ENCODE measurements around the gene ARHGAP28. TPM values are rescaled to one million over a fixed set of nuclear protein-coding genes. Genes with fewer than 3 reads are reported as not detected.
"Not testable (repeated sequence)": the region's sequence is repeated elsewhere in the genome, so short reads cannot be mapped to it uniquely, and the experiment has no call there.

Gene ARHGAP28
- total RNA-seq, 1 experiment from 2014 or later: 15.1 TPM

DNA sequence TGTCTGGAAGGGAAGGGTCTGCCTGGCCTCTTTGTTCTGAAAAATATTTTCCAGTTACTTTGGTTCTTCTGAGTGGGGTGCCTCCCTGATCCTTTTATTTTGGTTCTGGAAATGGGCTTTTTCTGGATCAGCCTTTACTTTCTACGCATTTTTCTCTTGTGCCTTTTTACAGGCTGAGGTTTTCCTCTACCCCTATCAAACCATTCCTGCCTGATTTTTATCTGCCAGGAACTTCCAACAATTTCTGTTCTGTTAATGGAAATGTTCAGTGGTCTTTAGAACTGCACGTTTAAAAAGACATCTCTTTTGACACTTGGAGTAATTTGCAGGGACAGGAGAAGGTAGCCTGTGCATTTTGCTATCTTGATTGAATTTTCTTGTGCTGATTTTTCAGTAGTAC, 113.8 kb downstream of the ARHGAP28 start:
- H3K9me3 ChIP-seq (replicated peaks): no peaks in the 10 kb centered on the region

DNA sequence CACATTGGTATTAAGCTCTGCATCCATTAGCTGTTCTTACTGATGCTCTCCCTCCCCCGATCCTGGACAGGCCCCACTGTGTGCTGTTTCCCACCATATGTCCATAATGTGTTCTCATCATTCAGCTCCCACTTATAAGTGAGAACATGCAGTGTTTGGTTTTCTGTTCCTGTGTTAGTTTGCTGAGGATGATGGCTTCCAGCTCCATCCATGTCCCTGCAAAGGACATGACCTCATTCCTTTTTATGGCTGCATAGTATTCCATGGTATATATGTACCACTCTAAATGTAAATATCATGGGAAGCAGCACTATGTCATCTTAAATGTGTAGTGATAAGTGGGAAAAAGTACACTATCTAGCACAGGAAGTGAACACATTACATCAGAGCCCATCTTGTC, 116.0 kb downstream of the ARHGAP28 start:
- DNase-seq; H3K9me3 ChIP-seq (replicated peaks); H3K27me3 ChIP-seq; H3K4me3 ChIP-seq; H3K27ac ChIP-seq; H3K4me1 ChIP-seq; H3K36me3 ChIP-seq: not testable (repeated sequence)

More for the DNA sequence above, 113.8 kb downstream of the ARHGAP28 start:
- no peak for DNase-seq
- no peak overlapping the region for H3K4me3 ChIP-seq
- H3K27ac ChIP-seq: no peak overlapping the region
- no peaks in the 10 kb centered on the region for H3K4me1 ChIP-seq
- H3K36me3 ChIP-seq: no peaks in the 10 kb centered on the region
- H3K27me3 ChIP-seq: no peaks in the 10 kb centered on the region

DNA sequence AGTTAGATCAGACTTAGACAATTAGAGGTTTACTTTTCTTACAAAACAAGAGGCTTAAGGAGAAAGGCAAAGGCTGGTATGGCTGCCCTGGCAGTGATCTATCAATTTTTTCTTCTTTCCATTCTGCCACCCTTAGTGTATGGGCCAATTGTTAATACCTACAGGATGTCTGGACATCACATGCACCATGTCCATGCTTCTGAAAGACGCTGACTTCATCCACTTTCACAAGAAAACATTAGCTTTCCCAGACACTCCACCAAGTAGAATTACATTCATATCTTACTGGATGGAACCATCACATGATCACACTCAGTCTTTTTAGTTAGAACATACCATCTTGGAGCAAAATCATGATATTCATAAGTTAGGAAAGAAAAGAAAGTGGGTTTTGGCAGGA, 120.9 kb downstream of the ARHGAP28 start:
- Histone ChIP-seq H3K27me3 (no peaks in the 10 kb centered on the region), H3K4me1 (no peaks in the 10 kb centered on the region), H3K27ac (no peak overlapping the region), H3K9me3 (replicated peaks) (no peaks in the 10 kb centered on the region), H3K36me3 (no peaks in the 10 kb centered on the region), H3K4me3 (no peak overlapping the region)
- no peak for DNase-seq

DNA sequence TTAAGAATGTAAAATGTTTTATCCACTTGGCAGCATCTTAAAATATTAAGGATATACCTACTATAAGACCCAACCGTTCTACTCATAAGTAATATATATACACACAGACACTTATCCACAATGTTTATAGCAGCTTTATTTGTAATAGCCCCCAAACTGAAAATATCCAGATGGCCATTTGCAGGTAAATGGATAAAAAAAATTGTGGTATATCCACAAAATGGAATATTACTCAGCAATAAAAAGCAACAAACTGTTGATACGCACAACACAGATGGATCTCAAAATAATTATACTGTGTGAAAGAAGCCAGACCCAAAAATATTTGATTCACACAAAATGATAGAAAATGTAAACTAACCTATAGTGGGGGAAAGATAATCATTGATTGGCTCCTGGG, 122.0 kb downstream of the ARHGAP28 start:
- no peak overlapping the region for H3K27ac ChIP-seq
- no peaks in the 10 kb centered on the region for H3K4me1 ChIP-seq
- no peaks in the 10 kb centered on the region for H3K9me3 ChIP-seq (replicated peaks)
- no peak overlapping the region for H3K4me3 ChIP-seq
- no peaks in the 10 kb centered on the region for H3K27me3 ChIP-seq
- no peaks in the 10 kb centered on the region for H3K36me3 ChIP-seq
- no peak for DNase-seq

DNA sequence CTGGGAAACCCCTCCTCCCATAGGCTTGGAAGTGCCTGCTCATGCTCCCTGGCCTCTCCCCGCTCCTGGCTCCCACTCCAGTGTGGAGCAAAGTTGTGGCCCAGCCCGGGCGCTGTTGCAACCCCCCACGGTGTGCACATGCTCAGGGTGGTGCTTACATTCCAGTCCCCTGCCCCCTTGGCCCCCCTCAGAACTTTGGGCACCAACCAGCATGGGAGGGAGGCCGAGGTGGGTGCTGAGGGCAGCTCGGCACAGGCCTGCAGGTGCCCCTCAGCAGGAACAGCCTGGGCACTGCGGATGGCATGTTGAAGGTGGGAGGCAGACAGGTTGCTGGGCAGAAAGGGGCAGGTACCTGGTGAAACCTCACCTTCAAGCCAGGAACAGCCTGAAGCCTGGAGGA, 125.3 kb downstream of the ARHGAP28 start:
- Histone ChIP-seq H3K9me3 (replicated peaks) (no peaks in the 10 kb centered on the region), H3K36me3 (no peaks in the 10 kb centered on the region), H3K4me1 (no peaks in the 10 kb centered on the region), H3K27me3 (no peaks in the 10 kb centered on the region), H3K4me3 (no peak overlapping the region), H3K27ac (no peak overlapping the region)
- no peak for DNase-seq

DNA sequence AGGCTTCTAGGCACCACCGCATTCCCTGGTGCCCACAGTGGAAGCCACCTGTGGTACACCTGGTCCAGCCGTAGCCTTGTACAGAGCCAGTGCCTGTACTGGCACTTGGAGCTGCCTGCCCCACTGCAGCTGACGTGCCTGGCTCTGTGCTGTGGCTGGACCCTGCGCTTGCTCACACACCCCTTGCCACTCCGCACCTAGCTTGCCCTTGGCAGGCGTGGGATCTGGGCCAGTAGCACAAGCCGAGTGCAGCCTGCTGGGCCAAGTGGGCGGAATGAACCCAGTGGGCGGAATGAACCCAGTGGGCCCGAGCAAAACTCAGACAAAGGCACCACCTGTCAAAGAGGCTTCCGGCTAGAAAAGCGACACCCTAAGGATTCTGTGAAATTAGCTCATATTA, 126.3 kb downstream of the ARHGAP28 start:
- H3K4me1 ChIP-seq: no peaks in the 10 kb centered on the region
- DNase-seq: no peak
- H3K27me3 ChIP-seq: no peaks in the 10 kb centered on the region
- no peaks in the 10 kb centered on the region for H3K36me3 ChIP-seq
- H3K9me3 ChIP-seq (replicated peaks): no peaks in the 10 kb centered on the region
- no peak overlapping the region for H3K27ac ChIP-seq
- H3K4me3 ChIP-seq: no peak overlapping the region

DNA sequence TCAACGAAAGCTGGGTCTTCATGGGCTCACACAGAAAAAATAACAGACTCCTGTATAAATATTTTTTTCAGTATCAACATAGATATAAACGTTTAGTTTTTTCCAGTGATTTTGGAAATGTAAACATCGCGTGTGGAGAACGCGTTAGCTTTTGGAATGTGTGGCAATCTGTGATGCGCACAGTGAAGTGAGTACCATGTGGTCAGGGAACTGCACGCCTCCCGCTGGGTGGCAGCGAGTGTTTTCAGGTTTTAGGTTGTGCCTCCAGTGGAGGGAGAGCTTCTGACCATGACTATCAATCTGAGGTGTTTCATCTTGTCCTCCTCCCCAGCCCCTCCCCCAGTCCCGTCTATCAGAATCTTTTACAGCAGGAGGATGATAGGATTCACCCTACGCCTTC, 127.8 kb downstream of the ARHGAP28 start:
- H3K4me1 ChIP-seq: no peaks in the 10 kb centered on the region
- H3K36me3 ChIP-seq: no peaks in the 10 kb centered on the region
- no peaks in the 10 kb centered on the region for H3K27me3 ChIP-seq
- DNase-seq: no peak
- no peak overlapping the region for H3K27ac ChIP-seq
- H3K9me3 ChIP-seq (replicated peaks): no peaks in the 10 kb centered on the region
- H3K4me3 ChIP-seq: no peak overlapping the region

DNA sequence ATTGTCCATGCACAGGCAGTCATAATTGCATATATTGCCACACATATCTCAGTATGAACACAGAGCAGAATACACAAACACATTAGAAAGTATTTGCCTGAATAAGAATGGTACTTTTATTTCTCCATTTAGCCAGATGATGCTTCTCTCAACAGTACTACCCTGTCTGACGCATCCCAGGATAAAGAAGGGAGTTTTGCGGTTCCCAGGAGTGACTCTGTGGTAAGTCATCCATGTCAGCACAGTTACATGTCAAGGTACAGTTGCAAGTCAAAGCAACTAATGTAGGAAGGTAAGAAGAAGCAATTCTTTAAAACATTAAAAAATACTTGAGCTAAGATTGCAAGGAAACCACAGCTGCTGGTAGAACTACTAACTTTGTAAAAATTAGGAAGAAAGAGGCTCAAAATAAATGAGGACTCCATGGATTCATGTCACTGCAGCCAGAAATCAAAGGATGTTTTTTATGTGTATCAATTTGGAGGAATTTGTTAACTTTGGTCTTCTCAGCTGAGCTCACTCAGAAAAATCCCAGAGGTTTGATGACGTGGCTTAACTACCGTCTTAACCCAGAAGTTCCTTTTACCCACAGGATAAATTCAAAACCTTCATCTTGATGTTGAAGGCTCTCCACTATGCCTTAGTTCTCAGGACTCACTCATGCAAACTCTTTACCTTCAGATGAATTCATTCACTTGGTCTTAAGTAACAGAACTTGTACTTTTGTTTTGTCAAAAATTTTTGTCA, 130.3 kb downstream of the ARHGAP28 start:
- no peak for DNase-seq
- Histone ChIP-seq H3K27me3 (no peaks in the 10 kb centered on the region), H3K9me3 (replicated peaks) (no peaks in the 10 kb centered on the region), H3K36me3 (no peaks in the 10 kb centered on the region), H3K27ac (no peak overlapping the region), H3K4me1 (no peaks in the 10 kb centered on the region), H3K4me3 (no peak overlapping the region)

DNA sequence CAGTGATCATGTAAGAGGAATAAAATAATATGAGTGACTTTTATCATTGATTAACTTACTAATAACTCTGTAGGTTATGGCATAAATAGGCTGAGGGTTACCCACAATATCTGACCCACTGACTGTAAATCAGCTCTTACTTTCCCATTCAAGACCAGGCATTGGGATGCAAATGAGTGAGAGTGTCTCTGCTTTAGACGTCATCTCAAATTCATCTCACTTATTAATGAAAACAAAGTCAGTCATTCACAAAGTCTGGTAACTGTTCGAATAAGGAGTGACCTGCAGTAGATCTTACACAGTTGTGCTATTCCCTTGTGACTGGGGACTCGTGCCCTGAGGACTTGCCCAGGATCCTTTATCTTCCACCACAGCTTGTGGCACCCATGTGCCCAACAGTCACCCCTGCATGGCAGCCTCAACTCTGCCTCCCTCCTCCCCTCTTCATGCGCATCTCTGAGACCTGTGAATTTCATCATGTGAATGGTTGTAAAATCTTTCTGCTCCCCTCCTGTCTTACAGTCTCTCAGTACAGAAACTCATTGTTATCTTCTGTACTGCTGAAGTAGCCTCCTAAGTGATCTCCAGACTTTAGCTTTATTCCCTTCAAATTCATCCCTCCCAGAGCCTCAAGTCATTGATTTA, 131.4 kb downstream of the ARHGAP28 start:
- Histone ChIP-seq H3K9me3 (replicated peaks) (no peaks in the 10 kb centered on the region), H3K27me3 (no peaks in the 10 kb centered on the region), H3K36me3 (no peaks in the 10 kb centered on the region), H3K4me3 (no peak overlapping the region), H3K27ac (no peak overlapping the region), H3K4me1 (no peaks in the 10 kb centered on the region)
- DNase-seq: no peak

DNA sequence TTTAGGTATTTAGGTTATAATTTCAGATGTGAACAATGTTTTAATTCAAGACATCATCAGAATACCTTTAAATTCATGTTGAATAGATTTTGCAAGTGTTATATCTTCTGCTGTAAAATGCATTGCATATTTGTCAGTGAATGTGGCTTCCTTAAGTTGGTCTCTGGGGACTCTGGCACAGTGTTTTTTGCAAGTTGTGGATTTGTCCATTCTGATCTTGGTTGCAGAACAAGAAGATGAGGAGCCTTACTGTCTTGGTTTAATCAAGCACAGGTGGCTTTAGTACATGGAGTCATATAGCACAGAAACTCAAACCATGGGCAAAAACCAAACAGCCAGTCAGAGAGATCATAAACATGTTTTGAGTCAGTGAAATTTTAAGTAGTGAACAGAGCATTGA, 135.7 kb downstream of the ARHGAP28 start:
- no peaks in the 10 kb centered on the region for H3K4me1 ChIP-seq
- H3K36me3 ChIP-seq: no peaks in the 10 kb centered on the region
- H3K27ac ChIP-seq: no peak overlapping the region
- DNase-seq: no peak
- no peaks in the 10 kb centered on the region for H3K27me3 ChIP-seq
- H3K4me3 ChIP-seq: no peak overlapping the region
- H3K9me3 ChIP-seq (replicated peaks): no peaks in the 10 kb centered on the region

DNA sequence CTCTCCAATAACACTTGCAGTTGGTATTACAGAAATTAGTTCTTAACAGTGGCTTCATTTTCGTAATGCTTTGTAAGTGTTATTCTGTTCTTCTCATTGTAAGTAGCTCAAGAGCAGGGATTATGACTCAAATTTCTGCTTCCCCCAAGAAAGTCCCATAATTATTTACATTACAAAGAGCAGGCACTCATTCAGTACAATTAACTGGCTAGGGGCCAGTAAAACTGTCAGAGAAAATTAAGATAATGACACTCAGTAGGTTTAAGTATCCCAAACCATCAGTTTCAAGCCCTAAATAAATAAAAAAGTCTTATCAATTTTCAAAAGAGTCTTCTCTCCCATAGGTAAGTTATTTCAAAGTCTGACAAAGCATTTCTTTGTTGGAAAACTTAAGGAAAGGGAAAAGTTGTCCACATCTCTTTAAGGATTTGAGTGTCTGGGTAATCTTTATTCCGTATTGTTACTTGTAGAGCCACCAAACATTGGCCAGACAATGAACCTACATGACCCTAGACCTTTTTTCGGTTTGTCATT, 137.1 kb downstream of the ARHGAP28 start:
- Histone ChIP-seq H3K4me1 (no peaks in the 10 kb centered on the region), H3K27me3 (no peaks in the 10 kb centered on the region), H3K36me3 (no peaks in the 10 kb centered on the region), H3K4me3 (no peak overlapping the region), H3K9me3 (replicated peaks) (no peaks in the 10 kb centered on the region), H3K27ac (no peak overlapping the region)
- DNase-seq: no peak

DNA sequence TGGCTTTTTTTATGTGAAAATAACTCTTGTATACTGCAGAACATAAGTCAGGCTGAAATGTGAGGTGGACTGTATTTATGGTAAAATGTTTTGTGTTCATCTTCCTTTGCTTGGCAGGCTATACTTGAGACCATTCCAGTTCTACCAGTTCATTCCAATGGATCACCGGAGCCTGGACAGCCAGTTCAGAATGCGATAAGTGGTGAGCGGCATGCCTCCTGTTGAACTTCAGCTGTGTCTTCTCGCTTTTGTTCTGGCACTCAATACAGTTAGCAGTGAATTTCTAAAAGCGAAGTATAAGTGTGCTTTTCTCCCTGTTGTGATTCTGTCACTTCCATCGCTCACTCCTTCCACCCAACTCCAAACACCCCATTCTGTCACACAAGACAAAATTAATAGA, 138.5 kb downstream of the ARHGAP28 start:
- Histone ChIP-seq H3K4me1 (no peaks in the 10 kb centered on the region), H3K27me3 (no peaks in the 10 kb centered on the region), H3K36me3 (no peaks in the 10 kb centered on the region), H3K4me3 (no peak overlapping the region), H3K9me3 (replicated peaks) (no peaks in the 10 kb centered on the region), H3K27ac (no peak overlapping the region)
- no peak for DNase-seq

DNA sequence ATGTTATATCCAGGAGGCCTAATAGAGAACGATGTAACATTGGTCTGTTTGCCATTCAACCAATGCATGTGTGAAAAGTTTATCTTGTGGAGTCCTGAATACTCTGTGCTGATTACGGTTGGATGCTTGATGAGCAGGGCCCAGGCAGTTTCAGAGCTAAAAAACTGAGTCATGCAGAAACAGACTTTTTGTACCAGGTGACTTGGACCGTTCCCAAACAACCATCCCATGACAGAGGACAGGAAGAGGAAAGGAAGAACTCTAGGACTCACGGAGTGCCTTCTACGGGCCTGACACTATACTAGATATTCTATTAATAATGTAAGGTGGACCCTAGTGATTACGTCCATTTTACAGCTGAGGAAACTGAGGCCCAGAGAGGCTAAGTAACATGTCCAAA, 142.1 kb downstream of the ARHGAP28 start:
- Histone ChIP-seq H3K9me3 (replicated peaks) (no peaks in the 10 kb centered on the region), H3K27ac (no peak overlapping the region), H3K4me3 (no peak overlapping the region), H3K27me3 (no peaks in the 10 kb centered on the region), H3K4me1 (no peaks in the 10 kb centered on the region), H3K36me3 (no peaks in the 10 kb centered on the region)
- no peak for DNase-seq

DNA sequence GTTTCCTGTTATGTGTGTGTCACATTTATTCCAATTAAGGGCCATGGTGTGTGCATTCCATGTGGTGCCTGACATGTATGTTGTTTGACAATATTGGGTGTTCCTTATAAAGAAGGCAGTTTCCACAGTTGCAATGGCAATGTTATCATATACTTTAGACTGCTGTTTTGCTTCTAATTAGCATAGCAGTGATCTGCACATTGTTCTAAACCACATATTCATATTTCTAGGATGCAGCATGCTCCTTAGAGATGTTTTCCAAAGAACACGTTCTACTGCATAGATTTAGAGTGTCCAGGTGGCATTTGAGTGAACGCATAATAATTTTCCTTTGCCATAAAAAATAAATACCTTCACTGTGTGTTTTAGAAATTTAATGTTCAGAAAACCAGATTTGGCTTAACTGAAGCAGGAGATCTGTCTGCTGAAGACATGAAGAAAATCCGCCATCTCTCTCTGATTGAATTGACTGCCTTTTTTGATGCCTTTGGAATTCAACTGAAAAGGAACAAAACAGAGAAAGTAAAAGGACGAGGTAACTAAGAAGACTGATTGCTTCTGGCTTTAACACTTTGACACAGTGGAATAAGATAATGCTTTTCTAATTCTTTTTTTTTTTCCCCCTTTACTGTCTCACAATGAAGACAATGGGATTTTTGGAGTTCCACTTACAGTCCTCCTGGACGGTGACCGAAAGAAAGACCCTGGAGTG, 143.7 kb downstream of the ARHGAP28 start:
- Histone ChIP-seq H3K9me3 (replicated peaks) (no peaks in the 10 kb centered on the region), H3K27ac (no peak overlapping the region), H3K36me3 (no peaks in the 10 kb centered on the region), H3K27me3 (no peaks in the 10 kb centered on the region), H3K4me3 (no peak overlapping the region), H3K4me1 (no peaks in the 10 kb centered on the region)
- DNase-seq: no peak

DNA sequence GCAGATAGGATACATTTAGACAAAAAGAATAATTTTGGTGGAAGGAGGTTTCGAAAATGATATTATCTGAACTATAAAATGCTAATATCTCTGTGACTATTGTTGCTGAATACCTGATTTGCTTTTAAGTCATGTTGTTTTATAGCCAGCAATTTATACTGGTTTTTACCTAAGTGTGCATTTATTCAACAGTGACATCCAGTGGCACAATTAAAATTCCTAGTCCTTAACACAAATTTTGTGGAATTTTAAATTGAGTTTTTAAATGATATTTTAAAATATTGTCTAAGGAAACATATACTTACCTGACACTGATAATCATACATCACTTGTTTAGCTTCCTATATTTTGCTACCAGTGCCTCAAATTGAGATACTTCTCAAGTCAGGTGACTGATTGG, 144.8 kb downstream of the ARHGAP28 start:
- Histone ChIP-seq H3K36me3 (no peaks in the 10 kb centered on the region), H3K27ac (no peak overlapping the region), H3K4me1 (no peaks in the 10 kb centered on the region), H3K4me3 (no peak overlapping the region), H3K9me3 (replicated peaks) (no peaks in the 10 kb centered on the region), H3K27me3 (no peaks in the 10 kb centered on the region)
- DNase-seq: no peak
